MCF 10A (cell line): ENCODE data around the gene SH3BP1. TPM values are rescaled to one million over a fixed set of nuclear protein-coding genes. Genes with fewer than 3 reads are reported as not detected.

Source experiments
- BruUV-seq: library from RNA; stranded (reverse); fragments of 400-500 nt; replicated peaks from 2 replicates; lab custom pipeline; 2021; lab: Mats Ljungman, UMichigan
- CTCF ChIA-PET: fragments of 300-600 bp; sonication (Branson Sonifier 250); formaldehyde crosslinking; extraction: SDS; loops from one replicate; lab custom pipeline; 2021; ENCODE audit warnings: antibody characterized with exemption, inconsistent platforms; lab: Yijun Ruan, JAX
- POLR2A ChIA-PET: fragments of 300-600, 350-650 bp; sonication (Branson Sonifier 250); formaldehyde crosslinking; extraction: SDS; loops from one replicate; lab custom pipeline; 2020; ENCODE audit warnings: antibody characterized with exemption, inconsistent platforms; lab: Yijun Ruan, JAX
- DNase-seq: peaks from one replicate; pipeline ENCODE4 v3.0.0-alpha.2; 2018; ENCODE audit not compliant: unreplicated experiment
- H3K27ac Mint-ChIP-seq: one replicate; pipeline ENCODE4 v1.8.0; 2022; ENCODE audit warnings: mild to moderate bottlenecking, low read depth, mixed read lengths; ENCODE audit not compliant: unreplicated experiment
- H3K27me3 Mint-ChIP-seq: one replicate; pipeline ENCODE4 v1.8.0; 2022; ENCODE audit warnings: mixed read lengths; ENCODE audit not compliant: insufficient read depth, unreplicated experiment
- H3K36me3 Mint-ChIP-seq: one replicate; pipeline ENCODE4 v1.8.0; 2022; ENCODE audit warnings: mild to moderate bottlenecking, moderate library complexity, mixed read lengths; ENCODE audit not compliant: insufficient read depth, unreplicated experiment
- H3K4me1 Mint-ChIP-seq: one replicate; pipeline ENCODE4 v1.8.0; 2022; ENCODE audit warnings: mixed read lengths; ENCODE audit not compliant: insufficient read depth, unreplicated experiment
- H3K4me3 Mint-ChIP-seq: one replicate; pipeline ENCODE4 v1.8.0; 2022; ENCODE audit warnings: mild to moderate bottlenecking, moderate library complexity, mixed read lengths; ENCODE audit not compliant: unreplicated experiment
- H3K9me3 Mint-ChIP-seq: one replicate; pipeline ENCODE4 v1.8.0; 2022; ENCODE audit warnings: mixed read lengths; ENCODE audit not compliant: unreplicated experiment
- intact Hi-C: fragments of 100-400 bp; cut with micrococcal nuclease; formaldehyde crosslinking; loops from 2 replicates; pipeline ENCODE4 v1.14.1; 2022
- total RNA-seq: library from RNA; stranded (reverse); gene quantifications from 2 replicates; pipeline ENCODE4 v1.2.3, GENCODE V29; 2022
- TF ChIP-seq, protein P1 (sequence below): fragments of 200-600 bp; IDR thresholded peaks from one replicate; pipeline ENCODE4 v1.8.0; 2022; ENCODE audit warnings: antibody characterized with exemption, mild to moderate bottlenecking; ENCODE audit not compliant: unreplicated experiment

SH3BP1 gene
- total RNA-seq, 1 experiment from 2014 or later: 1.5 TPM

DNA sequence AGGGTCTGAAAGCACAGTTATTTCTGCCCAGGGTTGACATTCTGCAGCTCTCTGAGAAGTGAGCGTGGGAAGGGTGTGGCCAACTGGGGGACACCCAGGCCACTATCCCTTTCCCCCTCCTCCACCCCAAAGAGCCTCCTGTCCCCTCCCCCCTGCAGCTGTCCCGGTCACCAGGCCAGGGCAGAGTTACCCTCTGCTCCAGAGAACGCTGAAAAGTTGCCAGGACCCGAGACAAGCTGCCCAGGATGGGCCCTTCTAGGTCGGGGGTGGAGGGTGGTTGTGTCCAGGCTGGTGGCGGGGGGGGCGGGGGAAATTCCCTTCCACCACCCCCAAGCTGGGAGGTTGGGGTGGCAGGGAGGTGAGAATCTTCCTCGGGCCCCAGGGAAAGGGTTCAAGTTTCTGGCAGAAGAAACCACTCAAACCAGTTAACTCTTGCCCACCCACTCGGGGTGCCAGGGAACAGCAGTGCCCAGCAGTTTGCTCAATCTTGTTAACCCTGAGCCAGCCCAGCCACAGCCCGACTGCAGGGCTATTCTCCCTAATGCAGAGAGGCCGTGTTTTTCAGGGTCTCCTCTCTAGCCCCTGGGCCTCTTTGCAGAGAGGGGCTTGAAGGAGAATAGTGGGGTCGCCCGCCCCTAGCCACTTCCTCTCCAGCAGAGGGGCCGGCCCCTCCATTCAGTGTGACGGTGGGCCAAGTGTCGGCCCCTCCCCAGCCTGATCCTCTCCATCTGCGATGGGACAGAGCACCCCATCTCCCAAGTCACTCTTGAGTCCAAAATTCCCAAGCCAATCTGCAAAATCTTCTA is 36.7 kb downstream of the SH3BP1 start:
- Mint-ChIP-seq H3K9me3 (no peaks in the 10 kb centered on the region), H3K27me3 (no peaks in the 10 kb centered on the region), H3K4me1 (peaks cover 18% of the 10 kb centered on the region), H3K27ac (no peak overlapping the region), H3K36me3 (peaks cover 34% of the 10 kb centered on the region), H3K4me3 (peak overlapping the region; percentile 75)
- ChIA-PET POLR2A (interaction anchor here (0.6 to 5.1 kb wide), 12 partner anchors 8 to 900 kb away, joined by 3 to 49 read pairs (median 6); partner anchors contain the start of genes GCAT, GGA1, IFT27 and NOL12), CTCF (interaction anchor here (0.5 to 2.6 kb wide), 4 partner anchors 33 to 77 kb away, joined by 3 to 11 read pairs (median 4); no protein-coding TSS in a partner anchor)
- TF ChIP-seq, protein P1, sequence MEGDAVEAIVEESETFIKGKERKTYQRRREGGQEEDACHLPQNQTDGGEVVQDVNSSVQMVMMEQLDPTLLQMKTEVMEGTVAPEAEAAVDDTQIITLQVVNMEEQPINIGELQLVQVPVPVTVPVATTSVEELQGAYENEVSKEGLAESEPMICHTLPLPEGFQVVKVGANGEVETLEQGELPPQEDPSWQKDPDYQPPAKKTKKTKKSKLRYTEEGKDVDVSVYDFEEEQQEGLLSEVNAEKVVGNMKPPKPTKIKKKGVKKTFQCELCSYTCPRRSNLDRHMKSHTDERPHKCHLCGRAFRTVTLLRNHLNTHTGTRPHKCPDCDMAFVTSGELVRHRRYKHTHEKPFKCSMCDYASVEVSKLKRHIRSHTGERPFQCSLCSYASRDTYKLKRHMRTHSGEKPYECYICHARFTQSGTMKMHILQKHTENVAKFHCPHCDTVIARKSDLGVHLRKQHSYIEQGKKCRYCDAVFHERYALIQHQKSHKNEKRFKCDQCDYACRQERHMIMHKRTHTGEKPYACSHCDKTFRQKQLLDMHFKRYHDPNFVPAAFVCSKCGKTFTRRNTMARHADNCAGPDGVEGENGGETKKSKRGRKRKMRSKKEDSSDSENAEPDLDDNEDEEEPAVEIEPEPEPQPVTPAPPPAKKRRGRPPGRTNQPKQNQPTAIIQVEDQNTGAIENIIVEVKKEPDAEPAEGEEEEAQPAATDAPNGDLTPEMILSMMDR: no peak
- intact Hi-C loops: loop anchor here (1.0 to 5.0 kb wide), 4 partner anchors 17 to 77 kb away; partner anchors contain the start of genes GGA1 and PDXP
- DNase-seq: peak; percentile 59
- BruUV-seq: TSS peak; percentile 95

DNA sequence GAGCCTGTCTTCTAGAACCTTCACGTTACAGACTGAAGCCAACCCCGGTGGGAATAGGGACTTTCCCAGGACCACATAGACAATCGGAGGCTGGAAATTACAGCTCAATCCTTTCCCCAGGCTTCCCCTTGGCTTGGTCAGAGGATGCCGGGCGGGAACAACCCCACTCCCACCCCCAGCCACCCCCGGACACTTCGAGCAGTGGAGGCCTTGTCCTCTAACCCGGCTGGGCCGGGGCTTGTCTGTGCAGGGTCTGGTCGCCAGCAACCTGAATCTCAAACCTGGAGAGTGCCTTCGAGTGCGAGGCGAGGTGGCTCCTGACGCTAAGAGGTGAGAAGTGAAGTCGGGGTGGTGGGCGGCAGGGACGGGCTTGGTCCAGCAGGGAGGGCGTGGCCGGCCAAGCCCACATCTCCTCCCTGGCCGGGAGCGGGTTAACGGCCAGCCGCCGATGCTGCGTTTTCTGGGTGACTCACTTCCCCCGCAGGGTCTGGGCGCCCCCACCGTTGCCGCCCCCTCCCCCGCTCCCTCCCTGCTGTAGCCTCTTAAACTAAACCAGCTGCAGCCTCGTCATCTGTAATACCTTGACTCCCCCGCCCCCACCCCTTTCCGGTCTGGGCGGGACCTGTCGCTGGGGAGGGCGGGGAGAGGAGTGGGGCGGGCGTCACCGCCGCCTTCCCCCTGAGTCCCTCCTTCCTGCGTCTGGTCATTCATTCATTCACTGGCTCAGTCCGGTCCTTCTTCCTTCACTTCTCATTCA is 37.4 kb downstream of the SH3BP1 start:
- Mint-ChIP-seq H3K27ac (peak overlapping the region; percentile 66), H3K4me1 (peaks cover 25% of the 10 kb centered on the region), H3K27me3 (no peaks in the 10 kb centered on the region), H3K36me3 (peaks cover 38% of the 10 kb centered on the region), H3K4me3 (peak overlapping the region; percentile 75), H3K9me3 (no peaks in the 10 kb centered on the region)
- TF ChIP-seq, protein P1: no peak
- no TSS peak for BruUV-seq
- CTCF ChIA-PET: interaction anchor here (0.6 to 2.6 kb wide), 4 partner anchors 34 to 186 kb away, joined by 3 to 11 read pairs (median 7); no protein-coding TSS in a partner anchor
- POLR2A ChIA-PET: interaction anchor here (0.6 to 5.1 kb wide), 12 partner anchors 9 to 901 kb away, joined by 3 to 49 read pairs (median 3); partner anchors contain the start of genes GGA1, IFT27, NOL12 and PDXP
- intact Hi-C loops: loop anchor here (2.0 to 5.0 kb wide), 2 partner anchors 18 to 70 kb away; partner anchors contain the start of genes GGA1 and PDXP
- peak; percentile 94 for DNase-seq

DNA sequence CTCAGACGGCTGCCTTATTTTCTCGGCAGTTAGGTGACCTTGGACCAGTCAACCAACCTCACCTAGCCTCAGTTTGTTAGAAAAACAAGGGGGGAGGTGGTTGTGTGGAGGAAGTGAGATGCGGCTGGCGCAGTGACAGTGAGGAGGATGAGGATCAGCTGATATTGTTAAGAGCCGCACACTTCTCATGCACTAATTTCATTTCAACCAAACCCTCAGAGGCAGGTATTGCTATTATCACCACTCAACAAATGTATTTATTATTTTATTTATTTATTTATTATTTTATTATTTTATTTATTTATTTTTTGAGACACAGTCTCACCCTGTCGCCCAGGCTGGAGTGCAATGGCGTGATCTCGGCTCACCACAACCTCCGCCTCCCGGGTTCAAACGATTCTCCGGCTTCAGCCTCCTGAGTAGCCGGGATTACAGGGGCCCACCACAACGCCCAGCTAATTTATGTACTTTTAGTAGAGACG is 38.1 kb downstream of the SH3BP1 start:
- H3K4me3 Mint-ChIP-seq: peak overlapping the region; percentile 75
- BruUV-seq: no TSS peak
- POLR2A ChIA-PET: interaction anchor here (0.7 to 5.1 kb wide), 7 partner anchors 9 to 232 kb away, joined by 3 to 49 read pairs (median 4); partner anchors contain the start of genes GGA1, NOL12 and PDXP
- no peaks in the 10 kb centered on the region for H3K27me3 Mint-ChIP-seq
- intact Hi-C loops: loop anchor here (2.0 to 5.0 kb wide), 2 partner anchors 19 to 70 kb away; partner anchors contain the start of genes GGA1 and PDXP
- CTCF ChIA-PET: interaction anchor here (1.4 kb wide), 2 partner anchors 34 to 186 kb away, joined by 3 to 10 read pairs; no protein-coding TSS in a partner anchor
- peak overlapping the region; percentile 66 for H3K27ac Mint-ChIP-seq
- TF ChIP-seq, protein P1: no peak
- H3K4me1 Mint-ChIP-seq: peaks cover 25% of the 10 kb centered on the region
- peaks cover 38% of the 10 kb centered on the region for H3K36me3 Mint-ChIP-seq
- no peaks in the 10 kb centered on the region for H3K9me3 Mint-ChIP-seq
- no peak for DNase-seq
